ELF-1 (cell line): Measurements from ENCODE around the gene MMEL1.

Experiments
- DNase-seq: peaks from one replicate; pipeline ENCODE4 v3.0.0-alpha.2; 2016; ENCODE audit warnings: low read depth, low spot score

The MMEL1 gene

GRCh38 chr1:2643414-2644077, 10.7 kb upstream of the MMEL1 start:
- no peak for DNase-seq

DNA sequence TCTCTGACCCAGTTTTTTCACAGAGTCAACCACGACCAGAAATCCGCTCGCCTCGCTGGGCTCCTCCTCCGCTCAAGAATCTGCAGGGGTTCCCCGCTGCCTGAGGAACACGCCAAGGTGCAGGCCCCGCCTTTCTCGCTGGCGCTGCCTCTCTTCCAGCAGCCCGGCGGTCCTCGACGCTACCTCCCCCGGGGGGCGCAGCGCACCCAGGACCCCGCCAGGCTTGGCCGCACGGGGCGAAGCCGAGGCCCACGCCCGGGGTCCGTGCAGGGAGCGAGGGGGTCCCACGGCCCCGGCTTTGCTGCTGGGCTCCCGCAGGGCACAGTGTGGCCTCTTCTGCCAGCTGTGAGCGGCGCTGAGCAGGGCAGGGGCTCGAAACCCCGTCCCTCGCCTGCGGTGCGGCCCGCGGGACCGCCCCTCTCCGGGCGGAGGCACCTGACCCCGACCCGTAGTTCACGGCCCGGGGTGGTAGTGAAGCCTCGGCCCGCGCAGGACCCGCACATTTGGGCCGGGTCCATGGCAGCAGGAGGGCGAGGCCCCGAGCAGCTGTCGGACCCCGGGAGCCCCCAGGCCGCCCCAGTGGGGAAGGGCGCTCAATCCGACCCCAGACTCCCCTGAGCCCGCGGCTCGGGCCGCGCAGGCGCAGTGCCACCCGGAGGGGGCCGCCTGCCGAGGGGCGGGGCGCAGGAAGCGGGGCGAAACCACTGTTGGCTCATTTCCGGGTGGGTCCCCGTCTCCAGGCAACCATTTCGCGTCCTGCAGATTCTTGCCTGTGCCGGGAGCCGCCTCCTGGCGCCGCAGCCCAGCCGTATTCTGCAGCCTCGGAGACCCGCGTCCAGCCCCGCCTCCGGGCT, 10.0 kb upstream of the MMEL1 start:
- DNase-seq: peak; percentile 95

DNA sequence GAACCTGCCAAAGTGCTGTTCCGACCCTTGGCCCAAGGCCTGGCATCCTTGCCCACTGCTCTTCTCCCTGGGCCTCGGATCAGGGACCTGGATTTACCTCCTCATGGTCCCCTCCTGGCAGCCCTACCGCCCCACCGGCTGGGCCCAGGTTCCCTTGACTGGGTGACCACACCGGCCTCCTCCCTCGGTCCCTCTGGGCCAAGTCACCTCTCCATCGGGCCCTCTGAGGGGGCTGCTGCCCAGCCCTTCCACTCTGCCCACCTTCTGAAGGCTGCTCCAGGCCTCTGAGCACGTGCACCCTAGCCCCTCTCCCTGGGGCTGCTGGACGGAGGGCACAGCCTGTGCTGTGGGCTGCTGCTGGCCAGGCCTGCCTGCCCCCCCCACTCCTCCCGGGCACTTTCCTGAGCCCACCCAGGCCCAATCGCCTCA, 9.3 kb upstream of the MMEL1 start:
- no peak for DNase-seq

- no peak for DNase-seq
These were observed 8.7 kb upstream of the MMEL1 start for GRCh38 chr1:2641381-2642130.

DNA sequence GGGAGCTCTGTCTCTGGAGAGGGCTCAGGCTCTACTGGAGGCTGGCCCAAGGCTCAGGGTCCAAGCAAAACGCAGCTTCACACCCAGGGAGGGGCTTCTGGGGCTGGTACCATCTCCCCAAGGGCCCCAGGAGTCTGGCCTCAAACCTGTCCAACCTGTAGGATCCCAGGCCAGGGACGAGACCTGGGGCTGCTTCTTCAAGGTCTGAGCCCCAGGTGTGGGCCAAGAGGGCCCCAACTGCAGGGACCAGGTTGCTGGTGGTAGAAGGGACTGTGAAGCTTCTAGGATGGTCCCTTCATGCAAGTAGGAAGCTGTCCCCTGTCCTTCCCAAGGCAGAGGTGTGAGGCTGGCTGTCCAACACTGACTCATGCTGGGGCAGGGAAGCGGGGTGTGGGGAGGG, 7.8 kb upstream of the MMEL1 start:
- no peak for DNase-seq

DNA sequence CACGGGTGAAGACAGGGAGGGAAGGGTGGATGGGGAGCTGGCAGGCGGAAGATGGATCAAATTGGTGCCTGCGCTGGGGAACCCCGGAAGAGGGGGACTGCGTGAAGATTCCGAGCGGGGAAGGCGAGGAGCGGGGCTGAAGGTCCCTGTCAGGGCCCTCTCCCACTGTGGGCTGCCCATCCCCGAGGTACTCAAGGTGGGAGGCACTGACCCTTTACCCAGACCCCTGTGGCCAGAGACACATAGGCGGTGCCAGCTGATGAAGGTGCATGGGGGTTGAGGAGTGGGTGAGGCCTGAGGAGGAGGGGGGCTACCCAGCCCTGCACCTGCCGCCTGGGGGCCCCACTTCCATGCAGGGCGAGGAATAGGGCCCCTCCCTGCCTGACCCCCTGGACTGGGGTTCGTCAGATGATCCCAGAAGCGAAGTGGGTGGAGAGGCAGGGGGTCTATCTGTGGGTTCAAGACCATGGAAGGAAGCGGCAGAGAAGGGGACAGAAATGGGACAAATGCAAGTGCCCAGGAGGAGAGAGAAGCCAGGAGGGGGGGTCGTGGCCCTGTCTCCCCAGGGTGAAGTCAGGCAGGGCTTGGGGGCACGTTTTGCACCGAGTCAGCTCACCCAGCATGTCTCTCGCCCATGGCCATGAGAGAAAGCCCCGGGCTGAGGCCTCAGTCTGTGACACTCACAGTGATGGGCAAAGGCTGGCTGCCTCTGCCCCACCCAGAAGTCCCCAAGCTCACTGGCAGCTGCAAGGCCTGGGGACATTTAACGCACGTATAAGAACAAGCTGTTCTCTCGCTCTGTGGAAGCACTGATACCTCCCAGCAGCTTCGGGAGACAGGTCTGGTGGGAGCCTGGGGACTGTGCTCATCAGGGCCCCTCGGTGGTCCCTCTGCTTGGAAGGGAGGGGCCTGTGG, 7.0 kb upstream of the MMEL1 start:
- no peak for DNase-seq

GRCh38 chr1:2639203-2639602, 6.4 kb upstream of the MMEL1 start:
- DNase-seq: no peak

DNA sequence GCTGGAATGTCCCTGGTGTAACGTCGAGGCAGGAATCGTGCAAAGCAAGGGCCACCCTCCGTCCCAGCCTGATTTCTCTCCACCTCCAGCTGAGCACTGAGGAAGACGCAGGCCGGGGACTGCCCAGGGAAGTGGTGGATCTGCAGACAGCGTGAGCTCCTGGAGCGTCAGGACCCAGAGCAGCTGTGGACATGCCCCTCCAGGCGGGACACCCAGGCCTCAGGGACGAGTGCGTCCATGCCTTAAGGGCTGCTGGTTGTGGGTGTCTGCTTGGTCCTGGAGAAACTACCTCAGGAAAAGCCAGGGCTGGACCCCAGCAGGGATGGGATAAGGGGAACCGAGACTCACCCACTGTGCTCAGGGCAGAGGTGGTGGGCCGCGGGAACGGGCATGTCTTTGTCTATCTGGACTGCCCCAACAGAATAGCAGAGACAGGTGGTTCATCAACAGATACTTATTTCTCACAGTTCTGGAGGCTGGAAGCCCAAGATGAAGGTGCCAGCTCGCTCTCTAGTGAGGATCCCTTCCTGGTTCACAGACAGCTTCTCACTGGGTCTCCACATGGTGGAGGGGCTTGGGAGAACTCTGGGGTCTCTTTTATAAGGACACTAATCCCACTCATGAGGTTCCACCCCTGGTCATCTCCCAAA, 5.8 kb upstream of the MMEL1 start:
- DNase-seq: no peak

DNA sequence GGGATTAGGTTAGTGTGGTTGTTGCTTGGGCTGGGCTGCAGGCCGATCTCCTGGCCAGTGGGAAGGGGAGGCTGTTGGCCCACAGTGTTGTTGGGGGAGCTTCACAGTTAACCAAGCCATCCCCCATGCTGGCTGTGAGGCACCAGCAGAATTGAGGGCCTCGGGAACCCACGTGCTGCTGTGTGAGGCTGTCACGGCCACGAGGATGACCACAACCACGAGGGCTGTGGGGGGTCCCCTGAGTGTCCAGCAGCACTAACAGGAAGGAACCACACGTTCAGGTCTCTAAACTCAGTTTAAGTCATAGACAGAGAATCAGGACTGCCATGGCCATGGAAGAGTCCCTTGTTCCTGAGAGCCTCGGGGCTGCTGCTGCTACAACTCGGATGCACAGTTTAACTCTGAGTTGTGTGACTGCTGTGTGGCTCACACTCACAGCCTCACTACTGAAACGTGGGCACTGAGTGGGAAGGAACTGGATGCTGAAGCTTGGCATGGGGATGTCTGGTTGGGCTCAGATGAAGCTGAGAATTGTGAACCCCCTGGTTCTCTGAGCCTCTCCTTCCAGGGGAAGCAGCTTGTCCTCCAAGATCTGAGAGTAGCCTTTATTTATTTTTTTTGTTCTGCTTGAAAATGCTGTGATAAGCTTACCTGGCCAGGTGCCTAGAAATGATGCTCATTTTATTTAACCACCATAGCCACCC, 4.8 kb upstream of the MMEL1 start:
- no peak for DNase-seq

DNA sequence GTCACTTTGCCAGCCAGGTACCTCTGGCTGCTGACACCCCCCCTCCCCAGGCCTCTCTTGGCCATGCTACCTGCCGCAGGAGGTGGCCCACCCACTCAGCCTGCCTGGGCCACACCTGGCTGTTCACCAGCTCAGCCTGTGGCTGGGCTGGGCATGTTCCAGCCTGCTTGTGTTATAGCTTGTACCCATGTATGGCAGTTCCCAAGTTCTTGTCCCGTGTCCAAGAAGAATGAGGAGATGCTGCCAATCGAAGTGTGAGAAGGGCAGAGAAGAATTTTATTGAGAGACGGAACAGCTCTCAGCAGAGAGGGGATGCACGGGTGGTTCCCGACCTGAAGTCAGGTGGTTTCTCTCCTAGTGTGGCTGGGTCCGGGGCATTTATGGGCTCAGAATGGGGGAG, 3.9 kb upstream of the MMEL1 start:
- DNase-seq: no peak

DNA sequence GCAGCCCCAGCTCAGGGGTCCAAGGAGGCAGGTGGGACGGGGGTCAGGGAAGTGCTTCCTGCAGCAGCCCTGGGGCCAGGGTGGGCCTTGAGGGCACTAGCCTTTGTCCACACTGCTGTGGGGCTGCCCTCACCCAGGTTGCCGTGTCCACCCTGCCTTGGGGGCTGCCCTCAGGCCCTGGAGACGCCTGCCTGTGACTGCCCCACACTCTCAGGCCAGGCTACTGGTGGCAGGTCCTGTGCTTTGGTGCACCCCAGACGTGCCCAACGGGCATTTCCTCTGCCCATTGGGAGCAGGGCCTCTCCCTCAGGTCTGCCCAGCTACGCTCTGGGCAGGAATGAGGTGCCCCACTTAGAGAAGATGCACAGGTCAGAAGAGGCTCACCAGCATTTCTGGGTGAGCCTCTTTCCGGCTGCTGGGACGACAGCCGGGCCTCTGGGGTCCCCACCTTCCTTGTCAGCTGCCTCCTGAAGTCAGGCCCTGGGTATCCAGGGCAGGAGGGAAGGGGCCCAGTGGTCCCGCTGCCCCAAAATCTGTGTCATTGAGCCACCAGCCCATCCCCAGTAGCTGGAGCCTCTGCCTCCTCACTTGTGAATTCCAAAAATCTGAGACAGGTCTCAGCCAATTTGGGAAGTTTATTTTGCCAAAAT, 2.7 kb upstream of the MMEL1 start:
- no peak for DNase-seq

DNA sequence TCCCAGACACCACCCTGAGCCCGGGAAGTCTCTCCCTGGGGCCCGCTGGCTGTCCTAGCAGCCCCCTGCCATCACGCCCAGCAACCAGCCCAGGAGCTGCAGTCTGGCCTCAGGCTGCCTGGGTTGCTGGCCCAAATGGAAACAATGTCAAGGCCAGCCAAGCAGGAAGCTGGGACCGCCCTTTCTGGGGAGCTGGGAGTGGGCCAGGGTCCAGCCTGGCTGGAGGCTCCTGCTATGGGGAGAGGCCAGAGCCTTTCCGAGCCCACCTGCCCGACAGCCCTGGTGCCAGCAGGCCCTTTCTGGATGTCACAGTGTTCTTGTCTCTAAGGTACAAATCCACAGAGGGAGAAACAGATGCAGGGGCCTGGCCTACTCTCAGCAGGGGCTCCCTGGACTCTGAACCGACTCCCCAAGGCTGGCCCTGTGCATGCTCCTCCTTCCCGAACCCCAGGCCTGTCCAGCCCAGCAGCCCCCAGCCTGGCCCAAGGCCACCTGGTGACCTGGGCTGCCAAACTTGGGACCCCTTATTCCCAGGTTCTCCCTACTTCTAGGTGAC, 1.2 kb upstream of the MMEL1 start:
- no peak for DNase-seq

GRCh38 chr1:2633366-2633935, 635 bp upstream of the MMEL1 start:
- DNase-seq: no peak

- DNase-seq: no peak
These were observed 775 bp downstream of the MMEL1 start for GRCh38 chr1:2632051-2632430.

GRCh38 chr1:2631136-2632050, 1.4 kb downstream of the MMEL1 start:
- no peak for DNase-seq

DNA sequence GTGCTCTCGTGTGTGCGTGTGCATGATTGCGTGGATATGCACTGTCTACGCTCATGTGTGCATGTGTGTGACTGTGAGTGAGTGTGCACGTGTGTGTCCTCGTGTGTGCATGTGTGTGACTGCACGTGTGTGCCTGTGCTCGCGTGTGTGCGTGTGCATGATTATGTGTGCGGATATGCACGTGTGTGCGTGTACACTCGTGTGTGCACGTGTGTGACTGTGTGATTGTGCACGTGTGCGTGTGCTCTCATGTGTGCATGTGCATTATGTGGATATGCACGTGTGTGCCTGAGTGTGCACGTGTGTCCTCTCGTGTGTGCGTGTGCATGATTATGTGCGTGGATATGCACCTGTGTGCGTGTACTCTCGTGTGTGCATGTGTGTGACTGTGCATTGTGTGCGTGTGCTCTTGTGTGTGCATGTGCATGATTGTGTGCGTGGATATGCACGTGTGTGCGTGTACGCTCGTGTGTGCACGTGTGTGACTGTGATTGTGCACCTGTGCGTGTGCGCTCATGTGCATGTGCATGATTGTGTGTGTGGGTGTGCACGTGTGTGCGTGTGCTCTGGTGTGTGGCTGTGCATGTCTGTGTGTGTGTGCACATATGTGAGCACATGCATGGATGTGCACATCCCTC, 2.2 kb downstream of the MMEL1 start:
- DNase-seq: no peak

DNA sequence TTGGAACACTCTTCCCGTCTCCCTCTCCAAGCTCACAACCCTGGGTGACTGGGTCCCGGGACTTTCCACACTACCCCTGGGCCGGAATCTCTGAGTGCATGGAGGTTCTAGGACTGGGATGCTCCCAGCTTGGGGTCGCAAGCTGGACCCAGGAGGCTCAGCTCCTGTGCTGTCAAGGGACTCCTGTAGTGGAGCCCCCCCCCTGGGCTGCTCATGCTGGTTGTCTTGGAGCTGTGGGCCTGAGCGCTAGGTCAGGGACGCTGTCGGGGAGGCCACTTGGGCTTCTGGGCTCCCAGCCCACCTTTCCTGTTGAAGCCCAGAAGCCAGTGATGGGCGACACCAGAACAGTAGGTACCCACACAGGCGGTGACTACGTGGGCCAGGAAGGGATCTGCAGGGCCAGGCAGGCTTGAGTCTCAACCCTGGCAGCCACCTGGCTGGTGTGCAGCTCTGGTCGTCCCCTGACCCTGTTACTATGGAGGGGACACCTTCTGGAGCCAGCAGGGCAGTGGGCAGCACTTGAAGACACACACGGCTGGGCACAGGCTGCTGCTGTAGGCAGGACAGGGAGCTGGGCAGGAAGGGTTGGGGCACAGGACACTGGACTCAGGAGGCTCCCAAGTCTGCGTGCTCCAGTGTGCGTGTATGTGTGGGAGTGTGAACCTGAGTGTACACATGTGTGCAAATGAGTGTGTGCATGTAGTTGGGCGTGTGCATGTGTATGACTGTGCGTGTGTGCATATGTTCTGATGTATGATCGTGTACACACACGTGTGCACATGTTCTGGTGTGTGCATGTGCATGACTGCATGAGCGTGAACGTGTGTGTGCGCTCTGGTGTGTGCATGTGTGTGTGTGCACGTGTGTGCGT, 3.0 kb downstream of the MMEL1 start:
- DNase-seq: no peak
